ENCODE results near the gene CDH4. TPM values are rescaled to one million over a fixed set of nuclear protein-coding genes. Genes with fewer than 3 reads are reported as not detected.

Gene CDH4
- total and polyA plus RNA-seq, 2 of the 4 experiments (the other 2 are of a cell fraction): 1.6 to 3.5 TPM

DNA sequence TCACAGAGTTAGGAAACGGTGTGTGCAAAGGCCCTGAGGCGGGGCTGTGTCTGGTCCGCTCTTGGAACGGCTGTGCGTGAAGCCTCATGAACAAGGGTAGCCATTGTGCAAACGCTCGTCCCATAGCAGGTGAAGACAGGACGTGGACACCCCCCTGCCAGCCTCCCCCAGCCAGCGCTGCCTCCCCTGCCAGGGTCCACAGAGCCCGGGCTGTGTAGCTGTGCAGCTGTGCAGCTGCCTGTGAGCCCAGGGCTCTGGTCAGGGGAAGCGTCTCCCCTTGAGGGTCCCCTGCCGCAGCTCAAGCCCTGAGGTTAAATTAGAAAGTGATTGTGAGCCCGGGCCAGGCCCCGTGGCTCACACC lies 674.2 kb downstream of the CDH4 start:
- Histone ChIP-seq H3K4me1 (ENCODE audit: control insufficient read depth, insufficient read depth, low read length) (no peaks in the 10 kb centered on the region), H4K91ac (ENCODE audit: insufficient read depth, low read depth, low read length) (no peak overlapping the region), H2BK120ac (ENCODE audit: low read depth, low read length) (no peak overlapping the region), H3K4ac (ENCODE audit: low read depth, low read length) (no peak overlapping the region), H3K18ac (ENCODE audit: low read depth, low read length) (no peak overlapping the region), H3K4me3 (ENCODE audit: insufficient read depth, low read depth, low read length) (no peak overlapping the region), H4K5ac (ENCODE audit: low read depth, low read length) (no peak overlapping the region), H4K8ac (ENCODE audit: low read depth in 2 of 2, low read length in 2 of 2) (no peak overlapping the region), H3K9me1 (ENCODE audit: insufficient read depth, low read length) (no peaks in the 10 kb centered on the region), H2AK5ac (ENCODE audit: low read depth, low read length) (no peak overlapping the region), H2AK9ac (replicated peaks; ENCODE audit: low read depth, low read length, poor library complexity) (no peak overlapping the region), H3K27ac (ENCODE audit: insufficient read depth, low read length) (no peak overlapping the region), H3K14ac (replicated peaks; ENCODE audit: low read depth, low read length) (no peak overlapping the region), H3K27me3 (ENCODE audit: control insufficient read depth, insufficient read depth, low read length) (no peaks in the 10 kb centered on the region), H2BK15ac (ENCODE audit: low read depth, low read length) (no peak overlapping the region), H3K23ac (ENCODE audit: low read depth, low read length) (no peak overlapping the region), H3K9ac (ENCODE audit: low read depth, low read length) (no peak overlapping the region), H3K4me2 (ENCODE audit: low read depth, low read length) (no peak overlapping the region), H2AFZ (replicated peaks; ENCODE audit: low read length, poor library complexity) (no peak overlapping the region), H4K20me1 (ENCODE audit: insufficient read depth, low read length) (no peaks in the 10 kb centered on the region), H3K9me3 (ENCODE audit: control insufficient read depth, insufficient read depth, low read length) (no peaks in the 10 kb centered on the region; the same call in 1 of the 2 replicates), H2BK5ac (ENCODE audit: low read depth, low read length, poor library complexity, severe bottlenecking) (no peak overlapping the region), H3K56ac (ENCODE audit: extremely low read depth, insufficient read depth, low read length) (no peak overlapping the region), H3K36me3 (ENCODE audit: control insufficient read depth, insufficient read depth, low read length) (no peaks in the 10 kb centered on the region), H2BK20ac (ENCODE audit: low read depth, low read length) (no peak overlapping the region), H3K79me1 (ENCODE audit: low read depth in 1 of 2, low read length in 2 of 2) (no peaks in the 10 kb centered on the region)
- dilution Hi-C loops (cut with HindIII; ENCODE audit: low sequenced_read_pairs, unreplicated experiment) (no loop called here), intact Hi-C loops (cut with micrococcal nuclease) (no loop called here), in situ Hi-C loops (cut with MboI; ENCODE audit: low sequenced_read_pairs) (no loop called here)
- ATAC-seq (ENCODE audit: low read depth) (no peak; the same call in 1 of the 2 replicates), DNase-seq (no peak)
- TF ChIP-seq SMC3 (IDR thresholded peaks at IDR 0.05; ENCODE audit: low read depth, low read length) (no peak), NFE2L2 (IDR thresholded peaks at IDR 0.05; ENCODE audit: low read depth, low read length) (no peak), CEBPB (IDR thresholded peaks at IDR 0.05; ENCODE audit: low read depth, low read length) (no peak), RAD21 (IDR thresholded peaks at IDR 0.05; ENCODE audit: low read length) (no peak), POLR2A (IDR thresholded peaks at IDR 0.05; ENCODE audit: low read depth, low read length) (no peak), BHLHE40 (IDR thresholded peaks at IDR 0.05; ENCODE audit: low read depth, low read length) (no peak), MXI1 (IDR thresholded peaks at IDR 0.05; ENCODE audit: borderline replicate concordance, low read depth, low read length) (no peak), MAFK (IDR thresholded peaks at IDR 0.05; ENCODE audit: low read depth, low read length) (no peak), FOS (IDR thresholded peaks at IDR 0.05; ENCODE audit: low read depth, low read length) (no peak), CHD1 (IDR thresholded peaks at IDR 0.05; ENCODE audit: low read depth, low read length) (no peak), RFX5 (IDR thresholded peaks at IDR 0.05; ENCODE audit: low read depth, low read length) (no peak), MAZ (IDR thresholded peaks at IDR 0.05; ENCODE audit: borderline replicate concordance, low read depth, low read length) (no peak), RCOR1 (IDR thresholded peaks at IDR 0.05; ENCODE audit: insufficient replicate concordance, low read length) (no peak)
- TF ChIP-seq, protein P1, sequence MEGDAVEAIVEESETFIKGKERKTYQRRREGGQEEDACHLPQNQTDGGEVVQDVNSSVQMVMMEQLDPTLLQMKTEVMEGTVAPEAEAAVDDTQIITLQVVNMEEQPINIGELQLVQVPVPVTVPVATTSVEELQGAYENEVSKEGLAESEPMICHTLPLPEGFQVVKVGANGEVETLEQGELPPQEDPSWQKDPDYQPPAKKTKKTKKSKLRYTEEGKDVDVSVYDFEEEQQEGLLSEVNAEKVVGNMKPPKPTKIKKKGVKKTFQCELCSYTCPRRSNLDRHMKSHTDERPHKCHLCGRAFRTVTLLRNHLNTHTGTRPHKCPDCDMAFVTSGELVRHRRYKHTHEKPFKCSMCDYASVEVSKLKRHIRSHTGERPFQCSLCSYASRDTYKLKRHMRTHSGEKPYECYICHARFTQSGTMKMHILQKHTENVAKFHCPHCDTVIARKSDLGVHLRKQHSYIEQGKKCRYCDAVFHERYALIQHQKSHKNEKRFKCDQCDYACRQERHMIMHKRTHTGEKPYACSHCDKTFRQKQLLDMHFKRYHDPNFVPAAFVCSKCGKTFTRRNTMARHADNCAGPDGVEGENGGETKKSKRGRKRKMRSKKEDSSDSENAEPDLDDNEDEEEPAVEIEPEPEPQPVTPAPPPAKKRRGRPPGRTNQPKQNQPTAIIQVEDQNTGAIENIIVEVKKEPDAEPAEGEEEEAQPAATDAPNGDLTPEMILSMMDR (conservative IDR thresholded peaks at IDR 0.05; ENCODE audit: low read depth, low read length): no peak
- TF ChIP-seq, protein P2, sequence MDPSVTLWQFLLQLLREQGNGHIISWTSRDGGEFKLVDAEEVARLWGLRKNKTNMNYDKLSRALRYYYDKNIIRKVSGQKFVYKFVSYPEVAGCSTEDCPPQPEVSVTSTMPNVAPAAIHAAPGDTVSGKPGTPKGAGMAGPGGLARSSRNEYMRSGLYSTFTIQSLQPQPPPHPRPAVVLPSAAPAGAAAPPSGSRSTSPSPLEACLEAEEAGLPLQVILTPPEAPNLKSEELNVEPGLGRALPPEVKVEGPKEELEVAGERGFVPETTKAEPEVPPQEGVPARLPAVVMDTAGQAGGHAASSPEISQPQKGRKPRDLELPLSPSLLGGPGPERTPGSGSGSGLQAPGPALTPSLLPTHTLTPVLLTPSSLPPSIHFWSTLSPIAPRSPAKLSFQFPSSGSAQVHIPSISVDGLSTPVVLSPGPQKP (IDR thresholded peaks at IDR 0.05; ENCODE audit: borderline replicate concordance, low read depth, low read length): no peak
- TF ChIP-seq, protein P3, sequence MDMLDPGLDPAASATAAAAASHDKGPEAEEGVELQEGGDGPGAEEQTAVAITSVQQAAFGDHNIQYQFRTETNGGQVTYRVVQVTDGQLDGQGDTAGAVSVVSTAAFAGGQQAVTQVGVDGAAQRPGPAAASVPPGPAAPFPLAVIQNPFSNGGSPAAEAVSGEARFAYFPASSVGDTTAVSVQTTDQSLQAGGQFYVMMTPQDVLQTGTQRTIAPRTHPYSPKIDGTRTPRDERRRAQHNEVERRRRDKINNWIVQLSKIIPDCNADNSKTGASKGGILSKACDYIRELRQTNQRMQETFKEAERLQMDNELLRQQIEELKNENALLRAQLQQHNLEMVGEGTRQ (IDR thresholded peaks at IDR 0.05; ENCODE audit: low read depth, low read length): no peak
- 99% methylated on average over 8 of the region's 14 CpGs; no CpG with 5 or more reads in 1 of the 2 experiments for whole genome bisulfite sequencing, 2 experiments (ENCODE audit: extremely low coverage in 2 of 2, insufficient read length in 1 of 2)
- BruUV-seq (replicated peaks): no TSS peak
- ChIA-PET CTCF (no interaction called here), POLR2A (ENCODE audit: unreplicated experiment) (interaction anchor here (0.7 kb wide), 1 partner anchor 10 kb away, joined by 3 read pairs; no protein-coding TSS in a partner anchor)

Data from IMR-90 (cell line).